Endothelial cell of umbilical vein (primary cell): ENCODE data around the gene TSPAN5. TPM values are rescaled to one million over a fixed set of nuclear protein-coding genes. Genes with fewer than 3 reads are reported as not detected.

Experiments used
- BruUV-seq: library from RNA; stranded (reverse); fragments of 400-500 nt; replicated peaks from 2 replicates; lab custom pipeline; 2021; lab: Mats Ljungman, UMichigan
- CTCF ChIA-PET: fragments of 300-600, 350-600 bp; sonication (Branson Sonifier 250); formaldehyde crosslinking; loops from one replicate; lab custom pipeline; 2021; ENCODE audit warnings: antibody characterized with exemption, inconsistent platforms; lab: Charles Lee
- POLR2A ChIA-PET: fragments of 300-600, 350-600 bp; sonication (Branson Sonifier 250); formaldehyde crosslinking; loops from one replicate; lab custom pipeline; 2021; ENCODE audit warnings: antibody characterized with exemption, inconsistent platforms; lab: Charles Lee
- DNase-seq: peaks from one replicate; pipeline ENCODE4 v3.0.0-alpha.2; 2011; ENCODE audit warnings: low read depth, low spot score
- FAIRE-seq: peaks from 2 replicates; lab custom pipeline; 2011; peaks lifted over from hg19 to GRCh38; lab: Jason Lieb, UNC
- H2AFZ ChIP-seq: 2 replicates; pipeline ENCODE4 v1.6.0; 2012; ENCODE audit warnings: low read depth, low read length, control low read depth, inconsistent platforms
- H3K27ac ChIP-seq: 2 replicates; pipeline ENCODE4 v1.5.1; 2011; ENCODE audit warnings: low read depth, mild to moderate bottlenecking, control low read depth, low read length, moderate library complexity; ENCODE audit not compliant: insufficient read depth
- H3K27me3 ChIP-seq, 2 experiments: 2 replicates each; pipeline versions ENCODE4 v1.6.0 to v1.6.1; 2011; ENCODE audit warnings: low read length in 2 of 2, mixed read lengths in 1 of 2; ENCODE audit not compliant: control insufficient read depth in 2 of 2, insufficient read depth in 2 of 2
- H3K36me3 ChIP-seq, 2 experiments: 2 replicates in 1 of 2; 3 replicates in 1 of 2; pipeline ENCODE4 v1.5.1; 2011; ENCODE audit warnings: low read length in 2 of 2, mild to moderate bottlenecking in 1 of 2, moderate library complexity in 1 of 2; ENCODE audit not compliant: control insufficient read depth in 2 of 2, insufficient read depth in 2 of 2; ENCODE audit errors: extremely low read depth in 1 of 2
- H3K4me1 ChIP-seq: 3 replicates; pipeline ENCODE4 v1.5.1; 2011; ENCODE audit warnings: mild to moderate bottlenecking, low read length; ENCODE audit not compliant: control insufficient read depth, insufficient read depth; ENCODE audit errors: extremely low read depth
- H3K4me2 ChIP-seq: 2 replicates; pipeline ENCODE4 v1.6.1; 2011; ENCODE audit warnings: low read length, control low read depth, mixed read lengths; ENCODE audit not compliant: insufficient read depth
- H3K4me3 ChIP-seq, 3 experiments: fragments of 200-600 bp in 1 of 3; sonication (generic), shearing (Covaris generic) in 1 of 3; replicated peaks in 1 of 3; 2 replicates each; pipeline ENCODE4 v1.5.1; 2011 to 2016; ENCODE audit warnings: control low read depth in 3 of 3, low read length in 3 of 3, mild to moderate bottlenecking in 2 of 3, inconsistent platforms in 1 of 3, low read depth in 1 of 3, moderate library complexity in 1 of 3; ENCODE audit not compliant: insufficient read depth in 1 of 3
- H3K79me2 ChIP-seq: 2 replicates; pipeline ENCODE4 v1.6.0; 2012; ENCODE audit warnings: low read length, inconsistent platforms; ENCODE audit not compliant: control insufficient read depth, insufficient read depth
- H3K9ac ChIP-seq: replicated peaks from 2 replicates; pipeline ENCODE3; 2011; ENCODE audit warnings: low read length, control low read depth; ENCODE audit not compliant: insufficient read depth; ENCODE audit errors: extremely low read depth
- H3K9me1 ChIP-seq: replicated peaks from 3 replicates; pipeline ENCODE4 v1.6.0; 2011; ENCODE audit warnings: mild to moderate bottlenecking, low read length; ENCODE audit not compliant: control insufficient read depth, insufficient read depth; ENCODE audit errors: extremely low read depth
- H3K9me3 ChIP-seq: replicated peaks from 2 replicates; pipeline ENCODE4 v1.5.1; 2012; ENCODE audit warnings: low read length, inconsistent platforms; ENCODE audit not compliant: control insufficient read depth, insufficient read depth
- H4K20me1 ChIP-seq: replicated peaks from 2 replicates; pipeline ENCODE3; 2011; ENCODE audit warnings: mild to moderate bottlenecking, low read length; ENCODE audit not compliant: control insufficient read depth, insufficient read depth; ENCODE audit errors: extremely low read depth
- CTCF ChIP-seq, 2 donors: IDR thresholded peaks; 1 replicate in 1 of 2; 2 replicates in 1 of 2; pipeline ENCODE4 v1.5.1; 2011; ENCODE audit warnings: low read length in 2 of 2, mild to moderate bottlenecking in 2 of 2, moderate library complexity in 2 of 2, control low read depth in 1 of 2, inconsistent platforms in 1 of 2, low read depth in 1 of 2; ENCODE audit not compliant: insufficient read depth in 1 of 2; ENCODE audit errors: extremely low read depth in 1 of 2
- EZH2 ChIP-seq: IDR thresholded peaks from 2 replicates; pipeline ENCODE4 v1.6.1; 2012; ENCODE audit warnings: borderline replicate concordance, low read depth, mild to moderate bottlenecking, moderate library complexity, low read length, inconsistent platforms; ENCODE audit not compliant: severe bottlenecking
- FOS ChIP-seq: IDR thresholded peaks from 2 replicates; pipeline ENCODE4 v1.6.1; 2011; ENCODE audit warnings: mild to moderate bottlenecking, low read length, moderate library complexity, borderline replicate concordance; ENCODE audit not compliant: insufficient read depth
- GATA2 ChIP-seq: IDR thresholded peaks from 2 replicates; pipeline ENCODE4 v1.7.0; 2011; ENCODE audit warnings: low read depth, mild to moderate bottlenecking, moderate library complexity, mixed read lengths, low read length; ENCODE audit not compliant: insufficient read length, insufficient read depth
- JUN ChIP-seq: IDR thresholded peaks from 2 replicates; pipeline ENCODE4 v1.6.1; 2011; ENCODE audit warnings: borderline replicate concordance, low read depth; ENCODE audit not compliant: insufficient read length, insufficient read depth
- MAX ChIP-seq: IDR thresholded peaks from 2 replicates; pipeline ENCODE4 v1.6.1; 2011; ENCODE audit not compliant: insufficient read depth, insufficient read length
- MYC ChIP-seq: IDR thresholded peaks from one replicate; pipeline ENCODE4 v1.6.1; 2011; ENCODE audit warnings: mild to moderate bottlenecking, low read depth, low read length
- POLR2A ChIP-seq: IDR thresholded peaks from 2 replicates; pipeline ENCODE4 v1.6.1; 2012; ENCODE audit warnings: low read depth, mild to moderate bottlenecking, control low read depth, low read length
- POLR2AphosphoS5 ChIP-seq: IDR thresholded peaks from 2 replicates; pipeline ENCODE4 v1.6.1; 2012; ENCODE audit warnings: low read depth, mild to moderate bottlenecking, control low read depth, low read length, moderate library complexity; ENCODE audit not compliant: insufficient read depth
- dilution Hi-C: fragments of 300-500 bp; cut with MboI; formaldehyde crosslinking; loops from one replicate; pipeline ENCODE4 v1.15.0; 2019; ENCODE audit warnings: low sequenced_read_pairs; ENCODE audit not compliant: extremely low pct_ligation_motif_present
- intact Hi-C: fragments of 100-400 bp; cut with micrococcal nuclease; formaldehyde crosslinking; loops from one replicate; pipeline ENCODE4 v1.10.0; 2022
- polyA plus RNA-seq, 4 experiments: library from polyadenylated mRNA; depleted of rRNA in 3 of 4; stranded (reverse) in 3 of 4; unstranded in 1 of 4; fragments of >200 nt; gene quantifications; 2 replicates each; pipeline versions ENCODE4 v1.2.1 to v1.2.3, GENCODE V29; 2011 to 2012; ENCODE audit warnings: missing spikeins in 1 of 4
- total RNA-seq: library from RNA; stranded (reverse); gene quantifications from 2 replicates; pipeline ENCODE4 v1.2.3, GENCODE V29; 2021

The TSPAN5 gene
- total and polyA plus RNA-seq, 2 donors (not counting 3 experiments of a cell fraction or from before 2014, with no cell fraction given): 45.1 to 50.2 TPM

GRCh38 chr4:98611677-98612317 is 46.6 kb downstream of the TSPAN5 start:
- Histone ChIP-seq H3K4me2 (no peak overlapping the region), H3K27me3 (no peaks in the 10 kb centered on the region), H3K9me1 (no peaks in the 10 kb centered on the region), H3K9ac (no peak overlapping the region), H3K9me3 (no peaks in the 10 kb centered on the region), H2AFZ (no peak overlapping the region), H4K20me1 (no peaks in the 10 kb centered on the region), H3K27ac (no peak overlapping the region), H3K36me3 (no peaks in the 10 kb centered on the region), H3K4me3 (no peak overlapping the region), H3K79me2 (peaks cover 82% of the 10 kb centered on the region), H3K4me1 (no peaks in the 10 kb centered on the region)
- ChIA-PET CTCF (no interaction called here), POLR2A (no interaction called here)
- TF ChIP-seq JUN (no peak), CTCF (IDR thresholded peaks at IDR 0.05; ENCODE audit: extremely low read depth in 1 of 2, insufficient read depth in 1 of 2, low read depth in 1 of 2, low read length in 2 of 2) (no peak), MYC (no peak), POLR2AphosphoS5 (no peak), GATA2 (no peak), MAX (no peak), FOS (no peak), POLR2A (no peak), EZH2 (no peak)
- dilution Hi-C loops (no loop called here), intact Hi-C loops (no loop called here)
- BruUV-seq: no TSS peak
- peak; percentile 26 for FAIRE-seq
- DNase-seq: no peak
